NCI-H82 treated with DMSO at 0.1 percent for 48 hours (cell line): Measurements from ENCODE around the gene ODR4.
"Not testable (repeated sequence)": the region's sequence is repeated elsewhere in the genome, so short reads cannot be mapped to it uniquely, and the experiment has no call there.

Experiments used
- DNase-seq: peaks from one replicate; lab custom pipeline; 2025; ENCODE audit not compliant: unreplicated experiment; lab: John Stamatoyannopoulos, UW

The ODR4 gene

DNA sequence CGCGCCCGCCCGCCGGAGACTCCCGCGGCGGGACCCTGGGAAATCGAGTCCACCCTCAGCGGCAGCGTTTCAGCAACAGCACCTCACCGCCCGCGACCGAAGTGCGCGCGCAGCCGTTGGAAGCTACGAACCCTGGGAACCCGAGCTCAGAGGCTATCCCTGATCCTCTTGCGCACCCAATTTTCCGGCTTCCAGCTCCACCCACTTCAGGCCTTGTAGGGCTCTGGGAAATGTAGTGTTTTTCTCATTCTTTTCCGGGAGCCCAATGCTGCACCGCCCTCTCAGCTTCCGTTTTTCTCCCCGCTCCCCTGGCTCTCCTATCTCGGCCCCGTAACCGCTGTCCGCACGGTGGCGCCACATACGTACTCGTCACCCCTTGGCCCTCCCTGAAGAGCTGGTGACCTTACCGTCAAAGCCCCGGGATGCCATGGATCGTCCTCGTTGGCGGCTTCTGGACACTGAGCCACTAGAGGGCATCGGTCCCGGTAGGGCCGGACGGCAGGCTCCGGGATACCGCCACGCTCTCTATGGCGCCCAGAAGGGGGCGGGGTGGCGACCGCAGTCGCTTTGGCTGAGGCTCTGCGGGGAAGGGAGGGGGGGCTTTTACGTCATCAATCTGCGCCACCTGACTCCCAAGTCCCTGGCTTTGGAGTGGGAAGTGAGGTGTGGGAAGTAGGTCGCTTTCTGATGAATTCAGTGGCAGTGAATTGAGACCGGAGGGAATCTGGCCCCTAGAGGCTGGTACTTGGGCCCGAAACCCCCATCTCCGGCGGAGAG is at the start of gene ODR4, which contains the start of gene TPR:
Gene ODR4, plus strand, starts transcription at position 687 of the 777 bp plus-strand sequence. CDS start 3,948 bp downstream, outside the sequence.
Gene TPR, minus strand, starts transcription at position 102 of the 777 bp plus-strand sequence. CDS start 225 bp downstream, outside the sequence.
- DNase-seq = peak; percentile 100

DNA sequence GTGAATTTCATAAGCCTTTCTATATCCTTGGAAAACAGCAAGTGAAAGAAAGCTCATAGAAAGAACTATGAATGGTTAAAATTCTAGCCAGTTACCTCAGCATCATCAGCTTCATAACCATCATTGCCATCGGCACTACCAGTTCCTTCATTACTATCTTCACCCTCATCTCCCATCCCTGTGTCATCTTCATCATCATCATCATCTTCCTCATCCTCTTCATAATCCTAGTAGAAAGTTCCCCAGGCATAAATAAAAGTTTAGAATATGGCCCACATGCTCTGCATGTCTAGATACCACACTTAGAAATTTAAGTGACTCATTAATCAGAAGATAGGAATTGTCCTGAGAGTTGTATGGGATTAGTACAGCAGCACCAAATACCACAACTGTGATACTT is 49.6 kb upstream of the ODR4 start:
- no peak for DNase-seq

DNA sequence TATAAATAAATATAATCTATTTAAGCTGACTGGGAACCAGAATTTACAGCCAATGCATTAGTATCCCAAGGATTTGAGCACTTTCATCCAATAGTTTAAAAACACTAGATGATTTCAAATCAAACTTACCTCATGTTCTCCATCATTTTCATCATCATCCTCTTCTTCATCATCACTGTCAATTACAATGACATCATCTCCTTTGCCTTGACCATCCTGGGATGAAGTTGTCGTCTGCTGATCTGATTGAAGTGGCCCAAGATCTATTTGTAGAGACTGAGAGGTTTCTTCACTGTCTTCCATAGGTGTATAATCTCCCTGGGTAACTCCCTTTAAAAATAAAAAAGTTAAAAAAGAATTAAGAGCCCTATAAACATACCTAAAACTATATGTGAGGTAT is 48.3 kb upstream of the ODR4 start:
- DNase-seq = no peak

DNA sequence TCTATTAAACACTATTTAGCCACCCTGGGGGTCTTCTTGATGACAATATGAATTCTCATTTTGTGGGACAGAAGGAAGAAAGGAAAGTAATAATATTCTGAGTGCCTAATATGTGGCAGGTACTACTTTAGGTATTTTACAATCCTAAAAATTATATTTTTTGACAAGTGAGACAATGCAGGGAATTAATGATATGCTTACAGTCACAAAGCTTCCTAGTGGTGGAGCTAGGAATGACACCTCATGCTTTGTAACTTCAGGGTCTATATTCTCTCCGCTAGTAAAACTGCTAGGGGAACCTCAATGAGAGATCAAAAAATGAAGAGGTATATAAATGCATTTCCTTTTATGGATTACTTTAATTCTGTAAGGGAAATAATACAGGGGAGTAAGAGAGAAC is 44.9 kb upstream of the ODR4 start:
- DNase-seq = no peak

DNA sequence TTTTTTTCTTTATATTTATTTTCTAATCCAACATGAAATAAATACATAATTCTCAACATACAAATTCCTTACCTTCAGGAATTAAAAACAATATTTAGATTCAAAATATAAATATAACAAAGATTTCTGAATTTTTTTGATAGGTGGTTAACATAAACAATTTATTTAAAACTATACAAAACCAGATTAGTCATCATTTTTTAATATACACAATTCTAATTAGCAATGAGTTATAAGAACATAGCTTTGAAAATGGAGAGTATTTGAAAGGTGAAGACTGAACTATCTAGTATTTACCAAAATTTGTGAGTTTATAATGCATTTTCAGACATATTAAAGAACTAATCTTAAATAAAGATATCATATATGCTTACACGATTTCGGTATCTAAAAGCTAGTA is 38.1 kb upstream of the ODR4 start:
- DNase-seq = no peak

DNA sequence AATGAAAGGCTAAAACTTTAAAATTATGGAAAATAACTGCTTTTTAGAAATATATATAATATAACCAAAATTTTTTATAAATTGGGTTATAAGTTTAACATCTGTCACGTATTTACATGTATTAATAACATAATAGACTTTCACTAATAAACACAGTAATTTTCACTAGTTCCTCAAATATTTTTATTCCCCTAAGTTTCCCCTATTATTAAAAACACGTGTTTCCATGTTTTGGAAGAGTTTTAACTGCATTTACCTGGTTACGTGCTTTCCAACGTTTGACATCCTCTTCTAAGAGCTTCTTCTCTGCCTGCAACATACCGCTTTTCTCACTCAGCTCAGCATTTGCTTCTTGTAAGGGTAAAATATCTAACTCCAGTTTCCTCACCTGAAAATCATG is 34.9 kb upstream of the ODR4 start:
- no peak for DNase-seq

DNA sequence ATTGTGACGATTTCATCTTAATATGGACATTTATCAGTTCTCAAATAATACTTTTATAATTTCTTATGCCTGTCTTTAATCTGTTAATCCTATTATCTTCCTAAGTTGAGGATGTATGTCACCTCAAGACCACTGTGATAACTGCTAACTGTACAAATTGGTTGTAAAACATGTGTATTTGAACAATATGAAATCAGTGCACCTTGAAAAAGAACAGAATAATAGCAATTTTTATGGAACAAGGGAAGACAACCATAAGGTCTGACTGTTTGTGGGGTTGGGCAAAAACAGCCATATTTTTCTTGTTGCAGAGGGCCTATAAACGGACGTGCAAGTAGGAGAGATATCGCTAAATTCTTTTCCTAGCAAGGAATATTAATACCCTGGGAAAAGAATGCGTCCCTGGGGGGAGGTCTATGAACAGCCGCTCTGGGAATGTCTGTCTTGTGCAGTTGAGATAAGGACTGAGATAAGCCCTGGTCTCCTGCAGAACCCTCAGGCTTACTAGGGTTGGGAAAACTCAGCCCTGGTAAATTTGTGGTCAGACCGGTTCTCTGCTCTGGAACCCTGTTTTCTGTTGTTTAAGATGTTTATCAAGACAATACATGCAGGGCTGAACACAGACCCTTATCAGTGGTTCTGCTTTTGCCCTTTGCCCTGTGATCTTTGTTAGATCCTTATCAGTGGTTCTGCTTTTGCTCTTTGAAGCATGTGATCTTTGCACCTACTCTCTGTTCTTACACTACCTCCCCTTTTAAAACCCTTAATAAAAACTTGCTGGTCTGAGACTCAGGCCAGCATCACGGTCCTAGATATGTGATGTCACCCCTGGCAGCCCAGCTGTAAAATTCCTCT is 27.6 kb upstream of the ODR4 start:
- DNase-seq = not testable (repeated sequence)

DNA sequence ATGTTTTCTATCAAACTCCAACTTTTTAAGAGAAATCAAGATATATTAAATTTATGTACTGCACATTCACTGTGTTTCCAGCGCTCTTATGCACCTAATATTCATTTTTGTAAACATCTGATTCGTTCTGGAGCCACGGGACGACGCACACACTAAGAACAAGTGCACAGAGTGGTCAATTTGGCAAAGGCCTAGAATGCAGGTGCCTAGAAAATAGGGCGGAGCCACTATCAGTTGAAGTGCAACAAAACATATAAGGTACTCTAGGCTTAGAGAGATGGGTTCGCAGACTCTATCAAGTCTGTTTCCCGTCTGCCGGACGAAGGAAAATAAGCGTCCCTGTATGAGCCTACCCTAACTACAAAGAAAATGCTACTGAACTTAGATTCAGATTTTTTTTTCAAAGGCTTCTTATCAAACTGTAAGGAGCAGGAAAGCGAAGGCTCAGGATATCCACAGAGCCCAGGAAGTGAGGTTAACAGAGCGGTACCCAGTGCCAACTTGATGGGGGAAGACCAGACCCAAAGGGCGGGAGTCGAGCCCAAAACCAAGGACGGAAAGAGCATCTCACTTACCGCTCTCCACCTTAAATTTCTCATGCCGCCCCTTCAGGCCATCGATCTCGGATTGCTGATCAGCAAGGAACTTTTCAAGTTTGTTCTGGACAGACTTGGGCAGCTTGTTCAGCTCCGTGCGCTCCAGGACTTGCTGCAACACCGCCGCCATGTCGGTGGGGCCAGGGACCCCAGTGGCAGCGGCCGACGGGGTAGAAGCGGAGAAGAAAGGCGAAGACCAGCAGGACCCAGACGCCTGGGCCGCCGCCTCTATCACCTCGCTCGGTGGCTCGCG is 1.1 kb upstream of the ODR4 start:
- DNase-seq = no peak

DNA sequence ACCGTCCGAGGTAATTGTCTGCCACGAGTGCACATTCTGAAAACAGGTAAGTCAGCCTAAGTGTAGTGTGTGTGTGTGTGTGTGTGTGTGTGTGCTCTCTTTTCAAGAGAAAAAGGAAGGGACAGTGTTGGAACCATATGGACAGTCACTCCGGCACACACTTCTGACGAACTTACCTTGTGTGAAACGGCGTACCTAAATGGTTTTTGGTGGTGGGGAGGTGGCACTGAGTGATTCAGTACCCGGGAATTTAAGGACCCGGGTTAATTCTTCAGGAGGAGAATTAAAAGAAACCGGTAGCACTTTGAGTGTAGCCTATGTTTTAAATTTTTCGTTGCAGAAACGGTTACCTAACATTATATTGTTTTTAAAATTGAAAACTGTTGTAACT is 286 bp downstream of the ODR4 start:
- no peak for DNase-seq

DNA sequence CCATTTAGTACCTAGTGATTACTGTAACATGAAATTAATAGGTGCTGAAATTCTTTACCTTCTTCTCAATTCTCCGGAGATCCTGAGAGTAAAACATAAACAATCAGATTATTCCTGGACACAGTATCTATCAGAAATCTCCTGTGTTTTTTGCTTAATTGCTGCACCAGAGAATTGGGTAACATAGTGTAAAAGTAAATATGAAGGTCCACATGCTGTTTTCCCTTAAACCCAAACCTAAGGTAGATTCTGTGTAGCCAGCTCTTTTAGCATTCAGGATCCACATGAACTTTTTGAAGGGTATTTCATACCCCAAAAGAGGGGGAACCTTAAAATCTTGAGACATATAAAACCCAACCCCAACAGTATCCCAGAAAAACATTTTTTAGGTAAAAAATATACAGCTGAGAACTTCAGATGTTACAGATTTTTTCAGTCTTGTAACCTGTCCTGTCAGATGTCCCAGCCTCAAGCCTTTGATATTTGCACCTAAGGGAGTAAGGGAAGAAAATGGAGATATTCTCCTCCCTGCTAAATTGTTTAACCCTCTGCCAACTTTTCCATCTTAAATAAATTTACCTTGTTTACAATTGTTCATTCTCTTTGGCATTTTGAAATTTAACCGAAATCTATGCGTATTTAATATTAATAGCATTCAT is 11.2 kb downstream of the ODR4 start:
- no peak for DNase-seq

DNA sequence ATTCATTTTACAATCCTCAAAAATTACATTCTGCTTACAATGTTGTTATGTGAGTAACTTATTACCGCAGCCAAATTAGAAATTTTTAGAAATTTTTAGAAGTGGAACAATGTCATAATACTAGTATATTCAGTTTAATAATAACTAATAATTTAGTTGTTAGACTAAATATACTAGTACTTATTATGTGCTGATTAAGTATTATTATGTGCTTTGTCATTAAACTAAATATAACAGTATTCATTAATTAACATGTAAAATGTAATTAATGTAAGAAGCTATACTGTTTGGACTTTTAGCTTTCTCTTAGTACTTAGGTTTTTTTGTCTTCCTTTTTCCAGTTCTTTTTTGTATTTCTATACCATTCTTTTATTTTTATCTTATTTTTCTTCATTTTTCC is 15.3 kb downstream of the ODR4 start:
- no peak for DNase-seq

DNA sequence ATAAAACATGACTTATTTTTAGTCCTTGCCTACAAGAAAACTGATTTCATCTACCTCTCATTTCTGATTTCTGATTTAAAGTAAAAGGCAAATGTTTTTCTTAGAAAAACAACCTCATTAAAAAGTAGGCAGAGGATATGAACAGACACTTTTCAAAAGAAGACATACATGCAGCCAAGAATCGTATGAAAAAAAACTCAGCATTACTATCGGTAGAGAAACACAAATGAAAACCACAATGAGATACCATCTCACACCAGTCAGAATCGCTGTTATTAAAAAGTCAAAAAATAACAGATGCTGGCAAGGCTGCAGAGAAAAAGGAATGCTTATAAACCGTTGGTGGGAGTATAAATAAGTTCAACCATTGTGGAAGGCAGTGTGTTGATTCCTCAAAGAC is 16.2 kb downstream of the ODR4 start:
- DNase-seq = no peak

DNA sequence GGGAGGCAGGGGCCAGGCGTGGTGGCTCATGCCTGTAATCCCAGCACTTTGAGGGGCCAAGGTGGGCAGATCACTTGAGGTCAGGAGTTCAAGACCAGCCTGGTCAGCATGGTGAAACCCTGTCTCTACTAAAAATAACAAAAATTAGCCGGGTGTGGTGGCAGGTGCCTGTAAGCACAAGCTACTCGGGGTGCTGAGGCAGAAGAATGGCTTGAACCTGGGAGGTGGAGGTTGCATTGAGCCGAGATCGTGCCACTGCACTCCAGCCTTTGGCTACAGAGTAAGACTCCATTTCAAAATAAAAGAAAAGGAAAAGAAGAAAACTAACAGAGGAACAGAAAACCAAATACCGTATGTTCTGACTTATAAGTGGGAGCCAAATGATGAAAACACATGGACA is 17.1 kb downstream of the ODR4 start:
- DNase-seq = not testable (repeated sequence)

DNA sequence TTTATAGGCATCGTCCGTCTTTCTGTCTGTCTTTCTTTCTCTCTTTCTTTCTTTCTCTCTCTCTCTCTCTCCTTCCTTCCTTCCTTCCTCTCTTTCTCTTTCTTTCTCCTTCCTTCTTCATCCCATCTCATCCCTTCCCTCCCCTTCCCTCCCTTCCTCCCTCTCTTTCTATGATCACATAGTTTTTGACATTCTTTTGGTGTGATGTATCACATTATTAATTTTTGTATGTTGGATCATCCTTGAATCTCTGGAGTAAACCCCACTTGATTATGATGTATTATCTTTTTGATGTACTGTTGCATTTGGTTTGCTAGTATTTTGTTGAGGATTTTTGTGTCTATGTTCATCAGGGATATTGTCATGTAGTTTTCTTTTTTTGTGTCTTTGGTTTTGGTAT is 25.8 kb downstream of the ODR4 start:
- DNase-seq = not testable (repeated sequence)

DNA sequence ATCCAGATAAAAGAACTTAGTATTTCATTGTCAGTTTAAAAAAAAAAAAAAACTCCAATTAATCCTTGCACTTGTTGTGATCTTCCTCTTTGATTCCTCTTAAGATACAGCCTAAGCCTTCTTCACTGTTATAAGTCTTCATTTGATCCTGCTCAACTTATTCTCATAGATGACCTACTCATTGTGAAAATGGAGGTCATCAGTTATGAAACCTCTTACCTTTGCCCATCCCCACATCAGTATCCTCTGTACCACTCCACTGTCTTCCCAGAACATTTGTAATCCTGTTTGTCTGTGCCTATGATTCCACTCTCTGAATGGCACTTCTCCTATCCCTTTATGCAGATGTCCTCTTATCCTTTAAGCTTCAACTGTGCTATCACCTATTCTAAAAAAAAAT is 28.0 kb downstream of the ODR4 start:
- DNase-seq = peak; percentile 95

DNA sequence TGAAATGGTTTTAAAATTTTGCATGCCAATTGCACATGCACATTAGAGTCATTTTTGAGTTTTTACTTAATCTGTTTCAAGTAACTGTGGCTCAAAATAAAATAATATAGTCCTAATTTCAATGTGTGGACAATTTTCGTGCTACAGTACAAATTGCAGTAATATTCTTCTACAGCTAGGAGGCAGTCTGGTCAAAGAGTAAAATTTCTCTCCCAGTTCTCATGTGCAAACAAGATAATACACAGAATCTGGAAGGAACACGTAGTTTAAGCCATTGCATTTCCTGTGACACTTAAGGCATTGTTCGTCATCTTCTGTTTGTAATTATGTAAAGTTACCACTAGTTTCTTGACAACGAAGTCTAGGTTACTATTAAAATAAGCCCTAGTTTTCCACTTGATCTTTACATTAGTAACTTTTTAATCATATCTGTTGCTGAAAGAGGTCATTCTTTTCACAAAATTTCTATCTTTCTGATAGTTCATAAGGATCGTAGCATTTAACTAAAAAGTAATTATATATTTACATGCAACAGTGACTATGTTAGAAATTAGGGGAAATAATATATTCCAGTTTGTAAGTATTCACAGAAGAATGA is 28.9 kb downstream of the ODR4 start:
- DNase-seq = peak; percentile 84

DNA sequence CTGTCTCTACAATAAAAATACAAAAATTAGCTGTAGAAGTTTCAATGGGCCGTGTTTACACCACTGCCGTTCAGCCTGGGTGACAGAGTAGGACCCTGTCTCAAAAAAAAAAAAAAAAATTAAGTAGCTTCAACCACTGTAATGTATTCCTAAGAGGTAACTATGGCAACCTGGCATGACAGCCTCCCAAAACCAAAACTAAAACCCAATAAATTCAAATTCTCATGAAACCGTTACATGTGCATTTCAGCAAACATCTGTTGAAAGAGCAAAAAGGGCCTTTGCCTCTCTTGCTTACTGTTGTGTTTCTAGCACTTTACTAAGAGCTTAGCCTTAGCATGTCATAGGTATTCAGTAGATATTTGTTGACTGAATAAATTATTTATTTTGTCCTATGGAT is 33.5 kb downstream of the ODR4 start:
- no peak for DNase-seq

DNA sequence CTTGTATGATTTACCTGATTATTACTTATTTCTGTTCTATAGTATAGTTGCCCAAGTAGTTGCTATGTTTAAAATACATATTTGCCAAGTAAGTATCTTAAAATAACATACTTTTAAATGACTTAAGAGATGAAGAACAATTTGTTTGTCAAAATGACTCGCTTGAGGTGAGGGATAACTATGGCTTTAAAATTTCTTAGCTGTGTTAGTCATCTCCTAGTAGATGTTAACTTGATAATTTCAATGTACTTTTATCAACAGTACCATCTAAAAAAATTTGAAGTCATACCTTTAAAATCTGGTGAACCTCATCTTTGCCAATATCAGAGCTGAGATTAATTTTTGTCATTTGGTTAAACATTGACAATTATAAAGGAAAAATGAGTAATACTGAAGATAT is 37.7 kb downstream of the ODR4 start:
- no peak for DNase-seq

DNA sequence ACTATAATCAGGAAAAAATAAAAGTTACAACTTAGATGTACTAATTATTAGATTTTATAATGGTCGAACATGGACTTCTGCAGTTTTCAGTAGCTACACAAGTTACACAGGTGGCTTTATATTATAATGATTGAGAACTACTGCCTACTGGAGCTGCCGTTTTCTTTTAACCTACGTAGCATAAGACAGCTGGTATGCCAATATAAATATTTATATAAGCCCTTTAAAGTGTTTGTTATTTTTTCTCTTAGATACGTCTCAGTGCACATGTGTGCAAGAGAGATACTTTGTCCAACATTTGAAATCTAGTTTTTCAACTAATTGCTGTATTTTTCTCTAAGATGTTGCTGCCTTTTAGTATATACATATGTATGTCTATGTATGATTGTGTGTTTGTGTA is 42.9 kb downstream of the ODR4 start:
- no peak for DNase-seq

DNA sequence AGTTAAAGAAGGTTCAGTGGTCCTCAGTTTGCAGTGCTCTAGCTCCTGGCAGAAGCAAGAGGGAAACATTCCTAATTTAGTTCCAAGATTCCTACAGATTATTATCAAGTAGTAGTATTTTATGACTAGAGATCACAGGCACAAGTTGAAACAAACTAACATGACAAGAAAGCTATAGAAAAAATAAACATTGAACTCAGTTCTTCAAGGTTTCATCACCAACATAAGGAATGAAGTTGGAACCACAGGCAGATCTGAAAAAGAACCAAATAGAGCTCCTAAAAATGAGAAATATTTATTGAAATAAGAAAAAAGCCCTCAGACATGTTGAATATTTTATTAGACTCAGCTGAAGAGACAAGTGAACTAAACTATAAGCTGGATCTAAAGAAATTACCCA is 44.7 kb downstream of the ODR4 start:
- no peak for DNase-seq
